ENCODE measurements around the gene ATAD5. TPM values are rescaled to one million over a fixed set of nuclear protein-coding genes. Genes with fewer than 3 reads are reported as not detected.
"Not testable (repeated sequence)": the region's sequence is repeated elsewhere in the genome, so short reads cannot be mapped to it uniquely, and the experiment has no call there.

The ATAD5 gene
- polyA plus RNA-seq, 3 donors: 5.5 to 9.6 (median 8.6) TPM

DNA sequence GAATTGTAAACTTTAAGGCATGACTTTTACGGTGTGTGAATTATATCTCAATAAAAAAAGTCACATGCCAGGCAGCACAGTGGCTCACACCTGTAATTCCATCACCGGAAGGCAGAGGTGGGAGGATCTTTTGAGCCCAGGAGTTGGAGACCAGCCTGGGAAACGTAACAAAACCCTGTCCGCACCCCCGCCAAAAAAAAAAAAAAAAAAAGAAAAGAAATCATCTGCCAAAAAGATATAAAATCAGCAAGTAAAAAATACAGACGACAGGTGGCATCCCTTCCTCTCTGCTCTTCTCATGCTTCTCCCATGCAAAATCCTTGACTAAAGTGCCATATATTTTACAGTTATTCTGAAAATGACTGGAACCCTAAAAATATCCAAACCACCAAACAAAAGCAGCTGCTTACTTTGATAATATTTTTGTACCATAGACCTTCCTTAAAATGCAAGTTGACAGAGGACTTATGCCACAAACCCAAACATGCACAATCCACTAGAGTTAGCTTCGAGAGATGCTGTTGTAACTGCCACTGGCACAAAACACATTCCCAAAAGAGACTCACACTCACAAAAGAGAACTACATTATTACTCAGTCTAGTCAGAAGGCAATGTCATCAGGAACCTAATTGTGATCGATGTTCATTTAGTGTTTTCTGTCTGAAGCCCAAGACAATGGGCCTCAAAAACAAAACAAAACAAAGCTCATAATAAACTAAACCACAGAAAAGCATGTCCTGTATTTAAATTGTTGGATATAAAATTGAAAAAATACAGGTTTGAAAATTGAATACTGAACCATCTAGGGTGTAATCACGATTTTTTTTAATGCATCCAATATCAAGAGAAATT lies 9.7 kb upstream of the ATAD5 start:
- no peak for DNase-seq

DNA sequence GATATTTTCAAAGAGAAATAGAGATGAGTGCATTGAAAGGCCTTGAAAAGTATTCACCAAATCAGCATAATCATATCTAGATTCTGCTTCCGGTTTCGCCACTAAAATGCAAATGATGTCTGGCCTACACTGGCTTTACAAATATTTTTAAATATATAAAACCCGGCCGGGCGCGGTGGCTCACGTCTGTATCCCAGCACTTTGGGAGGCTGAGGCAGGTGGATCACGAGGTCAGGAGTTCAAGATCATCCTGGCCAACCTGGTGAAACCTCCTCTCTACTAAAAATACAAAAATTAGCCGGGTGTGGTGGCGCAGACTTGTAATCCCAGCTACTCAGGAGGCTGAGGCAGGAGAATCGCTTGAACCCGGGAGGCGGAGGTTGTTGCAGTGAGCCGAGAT lies 8.8 kb upstream of the ATAD5 start:
- DNase-seq: not testable (repeated sequence)

DNA sequence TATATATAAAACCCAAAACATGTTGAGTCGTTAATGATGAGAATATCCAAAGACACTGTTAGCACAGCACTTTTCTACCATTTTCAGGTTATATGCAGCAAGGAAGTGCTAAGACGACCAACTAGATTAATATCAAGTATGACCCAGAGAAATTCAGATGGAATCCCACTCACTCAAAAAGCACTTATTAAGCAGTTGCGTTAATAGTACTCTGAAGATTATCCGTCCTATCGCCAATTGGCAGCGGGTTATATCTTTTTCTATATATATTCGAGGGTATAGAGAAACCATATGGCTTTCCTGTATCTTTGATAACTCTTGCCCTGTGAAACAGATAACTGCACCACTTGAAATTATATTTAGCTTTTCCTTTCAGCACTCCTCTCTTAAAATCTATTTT lies 8.3 kb upstream of the ATAD5 start:
- no peak for DNase-seq

DNA sequence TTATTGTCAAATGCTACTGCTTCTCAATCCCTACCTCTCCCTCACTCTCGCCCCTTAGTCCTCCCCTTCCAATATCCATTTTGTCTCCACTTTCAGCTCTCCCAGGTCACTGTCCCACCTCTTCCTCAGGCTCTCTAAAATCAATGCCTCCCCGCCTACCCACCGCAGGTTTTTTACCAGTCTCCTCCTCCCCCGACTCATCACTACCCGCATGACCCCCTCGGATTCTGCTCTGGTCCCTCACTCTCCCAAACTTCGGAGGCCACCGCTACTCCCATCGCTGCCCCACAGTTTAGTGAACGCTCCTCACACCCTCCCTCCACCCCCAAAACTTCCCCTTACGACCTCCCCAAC lies 7.8 kb upstream of the ATAD5 start:
- DNase-seq: no peak

DNA sequence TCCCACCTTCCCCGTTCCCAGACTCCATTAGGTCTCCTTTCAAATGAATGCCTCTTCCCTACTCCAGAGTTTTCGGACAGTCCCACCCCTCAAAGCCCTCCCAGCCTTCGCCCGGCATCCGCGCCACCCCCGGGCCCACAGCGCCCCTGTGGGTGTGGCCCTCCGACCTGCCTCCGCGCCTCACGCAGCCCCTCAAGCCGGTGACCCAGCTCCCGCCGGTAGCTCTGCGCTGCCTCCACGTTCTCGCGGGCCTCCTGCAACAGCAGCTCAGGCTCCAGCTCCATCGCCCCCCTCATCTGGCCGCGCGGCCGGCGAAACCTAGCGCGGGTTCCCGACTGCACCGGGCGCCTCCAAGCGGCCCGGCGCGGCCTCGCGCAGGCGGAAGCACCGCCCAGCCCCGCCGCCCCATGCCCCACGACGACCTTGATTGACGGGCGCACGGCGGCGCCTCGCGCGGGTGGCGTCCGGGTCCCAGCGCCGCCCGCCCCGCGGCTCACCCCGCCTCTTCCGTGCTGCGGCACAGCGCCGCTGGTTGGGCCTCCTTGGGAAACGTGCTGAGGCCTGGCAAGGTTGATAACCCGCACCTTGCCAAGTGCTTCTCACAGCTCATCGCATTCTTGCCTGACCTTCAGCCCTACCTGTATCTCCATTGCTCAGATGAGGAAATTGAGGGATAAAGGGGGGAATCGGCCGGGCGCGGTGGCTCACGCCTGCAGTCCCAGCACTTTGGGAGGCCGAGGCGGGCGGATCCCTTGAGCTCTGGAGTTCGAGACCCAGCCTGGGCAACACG lies 7.2 kb upstream of the ATAD5 start, which contains the start of gene CRLF3:
Gene CRLF3, minus strand, starts transcription at position 337 of the 790 bp plus-strand sequence. Its CDS starts 41 bp downstream, at position 296.
- peak; percentile 91 for DNase-seq

DNA sequence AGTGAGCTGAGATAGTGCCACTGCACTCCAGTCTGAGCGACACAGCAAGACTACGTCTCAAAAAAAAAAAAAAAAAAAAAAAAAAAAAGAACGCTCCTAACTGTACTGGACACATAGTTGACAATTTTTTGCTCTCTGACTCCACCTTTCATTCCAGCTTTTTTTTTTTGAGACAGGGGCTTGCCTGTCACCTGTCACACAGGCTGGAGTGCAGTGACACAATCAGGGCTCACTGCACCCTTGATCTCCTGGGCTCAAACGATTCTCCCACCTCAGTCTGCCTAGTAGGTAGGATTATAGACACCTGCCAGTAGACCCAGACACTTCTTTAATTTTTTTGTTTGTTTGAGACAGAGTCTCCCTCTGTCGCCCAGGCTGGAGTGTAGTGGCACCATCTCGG lies 4.7 kb upstream of the ATAD5 start:
- DNase-seq: no peak

DNA sequence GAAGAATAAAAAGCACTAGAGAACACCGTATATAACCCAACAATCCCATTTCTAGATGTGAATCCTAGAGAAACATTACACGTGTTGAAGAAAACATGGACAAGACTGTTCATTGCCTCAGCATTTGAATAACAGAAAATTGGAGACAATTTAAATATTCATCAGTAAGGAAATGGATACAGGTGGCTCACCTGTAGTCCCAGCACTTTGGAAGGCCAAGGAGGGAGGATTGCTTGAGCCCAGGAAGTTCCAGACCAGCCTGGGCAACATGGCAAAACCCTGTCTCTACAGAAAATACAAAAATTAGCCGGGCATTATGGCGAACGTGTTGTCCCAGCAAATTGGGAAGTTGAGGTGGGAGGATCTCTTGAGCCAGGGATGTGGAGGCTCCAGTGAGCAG lies 2.7 kb upstream of the ATAD5 start:
- no peak for DNase-seq

DNA sequence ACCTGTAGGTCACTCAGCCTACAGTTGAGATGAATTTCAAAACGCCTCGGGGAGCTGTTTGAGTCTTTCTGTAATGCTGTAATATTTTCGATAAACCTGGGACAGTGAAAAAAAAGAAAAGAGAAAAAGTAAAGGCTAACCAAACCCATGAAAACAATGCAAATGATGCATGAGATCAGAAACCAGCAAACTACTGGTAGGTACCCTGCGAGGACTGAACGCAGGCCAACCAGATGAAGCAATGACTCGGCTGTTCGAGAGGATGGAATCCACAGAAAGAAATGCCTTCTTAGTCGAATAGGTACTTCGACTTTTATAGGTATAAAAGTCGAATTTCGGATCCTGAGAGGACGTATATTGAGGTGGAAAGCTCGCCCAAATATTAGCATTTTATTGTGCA lies 509 bp upstream of the ATAD5 start:
- no peak for DNase-seq

DNA sequence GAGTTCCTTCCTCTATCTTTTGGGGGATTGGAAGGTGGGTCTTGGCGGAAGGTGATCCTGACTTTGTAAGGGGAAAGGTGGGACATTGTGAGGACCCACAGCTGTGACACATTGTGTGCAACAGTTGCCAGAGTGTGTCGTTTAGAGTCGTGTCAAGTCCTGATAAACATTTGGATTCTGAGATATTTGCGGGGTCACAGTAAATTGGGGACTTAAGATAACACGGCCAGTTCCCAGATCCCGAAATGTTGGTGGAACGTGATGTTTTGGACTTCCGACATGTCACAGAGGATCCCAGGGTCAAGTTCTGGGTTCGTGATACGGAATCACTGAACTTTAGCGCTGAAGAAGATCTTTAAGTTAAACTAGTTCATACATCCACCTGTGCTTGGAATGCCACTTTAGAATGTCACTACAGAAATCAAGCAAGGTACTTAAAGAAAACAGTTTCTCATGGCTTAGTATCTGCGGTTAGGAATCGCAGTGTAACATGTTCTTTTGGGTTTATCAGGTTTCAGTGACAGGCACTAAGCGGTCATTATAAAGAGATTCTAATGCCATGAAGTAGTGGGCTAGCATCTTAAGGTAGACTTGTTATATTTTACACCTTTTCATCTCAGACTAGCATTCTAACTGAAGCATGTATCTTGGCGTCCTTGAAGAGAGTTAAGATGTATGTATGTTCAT lies 815 bp downstream of the ATAD5 start:
- no peak for DNase-seq

DNA sequence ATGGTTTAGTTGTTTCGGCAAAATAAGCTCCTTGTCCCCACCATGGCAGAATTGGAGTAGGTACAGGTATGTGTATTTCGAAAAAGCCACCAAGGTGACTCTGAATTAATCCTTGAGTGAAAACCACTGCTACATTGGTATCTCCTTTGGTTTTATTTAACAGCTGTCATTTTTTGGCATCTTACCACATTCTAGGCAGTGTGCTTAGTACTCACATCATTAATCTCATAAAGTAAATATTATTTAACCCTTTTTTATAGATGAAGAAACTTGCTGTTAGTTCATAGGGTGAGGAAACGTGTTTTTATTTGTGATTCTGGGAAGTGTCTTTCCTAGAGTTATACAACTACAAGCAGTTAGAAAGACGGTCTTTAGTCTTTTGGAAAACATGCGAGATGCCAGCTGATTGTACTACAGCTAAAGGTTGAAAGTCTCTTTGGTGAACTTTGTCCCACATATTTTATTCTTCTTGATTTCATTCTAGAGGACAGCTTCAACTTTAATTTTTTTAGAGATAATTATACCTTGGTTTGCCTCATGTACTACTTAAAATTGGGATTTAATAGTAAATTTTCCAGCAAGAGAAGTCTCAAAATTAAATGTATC lies 6.5 kb downstream of the ATAD5 start:
- DNase-seq: no peak

DNA sequence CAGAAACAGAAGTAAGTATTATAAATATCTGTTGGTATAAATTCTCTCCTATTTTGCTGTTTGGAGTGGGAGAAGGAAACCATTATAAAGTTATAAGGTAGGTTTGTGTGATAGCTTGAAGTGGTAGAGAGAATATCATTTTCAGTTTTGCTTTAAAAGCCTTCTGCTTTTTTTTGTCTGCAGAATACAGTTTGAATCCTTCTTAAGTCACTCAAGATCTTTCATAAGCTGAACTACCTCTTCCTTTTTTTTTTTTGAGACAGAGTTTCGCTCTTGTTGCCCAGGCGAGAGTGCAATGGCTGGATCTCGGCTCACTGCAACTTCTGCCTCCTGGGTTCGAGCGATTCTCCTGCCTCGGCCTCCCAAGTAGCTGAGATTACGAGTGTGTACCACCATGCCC lies 9.0 kb downstream of the ATAD5 start:
- DNase-seq: no peak

DNA sequence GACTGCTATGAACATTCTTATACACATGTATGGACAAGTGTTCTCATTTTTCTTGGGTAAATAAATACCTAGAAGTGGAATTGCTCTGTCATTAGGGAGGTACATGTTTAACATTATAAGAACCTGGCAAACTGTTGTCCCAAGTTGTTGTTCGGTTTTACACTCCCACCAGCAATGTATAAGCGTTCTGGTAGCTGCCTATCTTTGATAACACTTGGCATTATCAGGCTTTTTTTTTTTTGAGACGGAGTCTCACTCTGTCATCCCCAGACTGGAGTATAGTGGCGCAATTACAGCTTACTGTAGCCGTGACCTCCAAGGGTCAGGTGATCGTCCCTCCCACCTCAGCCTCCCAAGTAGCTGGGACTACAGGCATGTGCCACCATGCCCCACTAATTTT lies 16.3 kb downstream of the ATAD5 start:
- no peak for DNase-seq

DNA sequence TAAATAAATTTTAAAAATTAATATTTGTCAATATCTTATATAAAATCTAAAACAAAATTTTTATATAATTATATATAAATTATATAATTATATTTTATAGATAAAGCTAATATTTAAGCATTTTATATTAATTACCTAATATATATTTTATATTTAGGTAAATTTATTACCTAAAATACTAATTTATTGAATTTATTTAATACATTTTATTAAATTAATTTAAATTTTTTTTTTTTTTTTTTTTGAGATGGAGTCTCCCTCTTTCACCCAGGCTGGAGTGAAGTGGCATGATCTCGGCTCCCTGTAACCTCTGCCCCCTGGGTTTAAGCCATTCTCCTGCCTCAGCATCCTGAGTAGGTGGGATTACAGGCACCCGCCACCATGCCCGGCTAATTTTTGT lies 22.4 kb downstream of the ATAD5 start:
- DNase-seq: no peak

DNA sequence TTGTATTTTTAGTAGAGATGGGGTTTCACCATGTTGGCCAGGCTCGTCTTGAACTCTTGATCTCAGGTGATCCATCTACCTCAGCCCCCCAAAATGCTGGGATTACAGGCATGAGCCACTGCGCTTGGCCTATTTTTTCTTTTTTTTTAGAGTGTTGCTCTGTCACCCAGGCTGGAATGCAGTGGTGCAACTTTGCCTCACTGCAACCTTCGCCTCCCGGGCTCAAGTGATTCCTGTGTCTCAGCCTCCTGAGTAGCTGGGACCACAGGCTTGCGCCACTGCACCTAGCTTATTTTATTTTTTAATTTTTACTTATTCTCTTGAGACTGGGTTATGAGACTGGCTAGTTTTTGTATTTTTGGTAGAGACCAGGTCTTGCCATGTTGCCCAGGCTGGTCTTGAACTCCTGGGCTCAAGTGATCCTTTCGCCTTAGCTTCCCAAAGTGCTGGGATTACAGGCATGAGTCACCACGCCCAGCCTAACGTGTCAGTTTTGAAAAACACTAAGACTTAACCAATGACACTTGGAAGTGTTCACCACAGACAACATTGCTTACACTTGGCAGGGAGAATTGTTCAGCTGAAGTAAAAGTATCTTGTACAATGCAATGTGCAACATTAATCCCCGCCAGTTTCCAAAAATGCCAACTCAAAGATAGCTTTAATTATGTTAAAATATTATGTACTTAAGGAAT lies 26.9 kb downstream of the ATAD5 start:
- DNase-seq: no peak

DNA sequence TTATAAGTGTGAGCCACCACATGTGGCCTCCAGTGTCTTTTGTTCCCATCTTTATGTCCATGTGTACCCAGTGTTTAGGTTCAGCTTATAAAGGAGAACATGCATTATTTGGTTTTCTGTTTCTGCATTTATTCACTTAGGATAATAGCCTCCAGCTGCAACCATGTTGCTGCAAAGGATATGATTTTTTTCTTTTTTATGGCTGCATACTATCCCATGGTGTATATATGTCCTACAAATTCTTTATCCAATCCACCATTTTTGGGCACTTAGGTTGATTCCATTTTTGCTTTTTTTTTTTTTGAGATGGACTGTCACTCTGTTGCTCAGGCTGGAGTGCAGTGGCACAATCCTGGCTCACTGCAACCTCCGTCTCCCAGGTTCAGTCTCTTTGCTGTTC lies 32.9 kb downstream of the ATAD5 start:
- no peak for DNase-seq

DNA sequence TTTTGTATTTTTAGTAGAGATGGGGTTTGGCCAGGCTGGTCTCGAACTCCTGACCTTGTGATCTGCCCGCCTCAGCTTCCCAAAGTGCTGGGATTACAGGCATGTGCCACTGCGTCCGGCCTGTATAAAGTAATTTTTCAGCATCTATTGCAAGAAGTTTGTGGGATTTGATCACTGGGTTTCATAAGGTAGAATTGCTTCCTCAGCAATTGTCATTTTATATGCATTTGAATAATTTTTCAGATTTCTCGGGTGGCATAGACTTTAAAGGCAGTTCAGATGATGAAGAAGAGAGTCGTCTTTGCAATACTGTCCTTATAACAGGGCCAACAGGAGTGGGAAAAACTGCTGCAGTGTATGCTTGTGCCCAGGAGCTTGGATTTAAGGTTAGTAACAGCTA lies 37.2 kb downstream of the ATAD5 start:
- DNase-seq: no peak

DNA sequence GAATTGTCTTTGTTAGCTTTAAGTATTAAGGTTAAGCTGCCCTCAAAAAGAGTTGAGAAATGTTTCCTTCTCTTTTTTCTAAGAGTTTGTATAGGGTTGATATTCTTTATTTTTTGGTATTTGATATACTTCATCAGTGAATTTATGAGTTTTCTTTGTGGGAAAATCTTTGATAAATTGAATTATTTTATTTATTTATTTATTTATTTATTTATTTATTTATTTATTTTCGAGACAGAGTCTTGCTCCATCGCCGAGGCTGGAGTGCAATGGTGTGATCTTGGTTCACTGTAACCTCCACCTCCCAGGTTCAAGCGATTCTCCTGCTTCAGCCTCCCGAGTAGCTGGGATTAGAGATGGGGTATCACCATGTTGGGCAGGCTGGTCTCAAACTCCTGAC lies 54.4 kb downstream of the ATAD5 start:
- no peak for DNase-seq

DNA sequence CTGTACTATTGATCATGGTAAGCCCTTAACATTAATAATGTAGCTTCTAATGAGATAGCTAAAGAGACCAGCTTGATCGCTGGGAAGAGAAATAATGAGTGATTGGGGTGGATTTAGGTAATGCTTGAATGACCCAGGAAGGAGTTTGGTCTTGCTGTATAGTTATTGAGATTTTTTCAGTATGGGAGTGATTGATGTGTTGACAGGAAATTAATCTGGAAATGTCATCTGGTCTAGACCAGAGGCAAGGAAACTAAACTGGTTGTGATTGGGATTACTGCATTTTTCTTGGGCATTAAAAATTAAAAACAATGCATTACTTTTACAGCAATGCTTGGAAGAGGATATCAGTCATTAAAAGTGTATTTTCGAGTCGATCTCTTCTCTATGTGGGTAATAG lies 62.5 kb downstream of the ATAD5 start:
- DNase-seq: no peak

DNA sequence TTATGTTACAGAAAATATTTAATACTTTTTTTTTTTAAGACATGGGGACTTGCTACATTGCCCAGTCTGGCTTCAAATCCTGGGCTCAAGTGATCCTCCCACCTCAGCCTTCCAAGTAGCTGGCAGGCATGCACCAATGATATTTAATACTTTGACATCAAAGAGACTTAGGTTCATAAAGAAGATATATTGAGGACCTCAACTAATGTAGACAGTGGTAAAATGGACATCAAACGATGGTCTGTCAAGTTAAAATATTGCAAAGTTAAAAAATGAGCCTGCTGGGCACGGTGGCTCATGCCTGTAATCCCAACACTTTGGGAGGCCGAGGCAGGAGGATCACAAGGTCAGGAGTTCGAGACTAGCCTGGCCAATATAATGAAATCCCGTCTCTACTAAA lies 65.5 kb downstream of the ATAD5 start:
- DNase-seq: no peak

DNA sequence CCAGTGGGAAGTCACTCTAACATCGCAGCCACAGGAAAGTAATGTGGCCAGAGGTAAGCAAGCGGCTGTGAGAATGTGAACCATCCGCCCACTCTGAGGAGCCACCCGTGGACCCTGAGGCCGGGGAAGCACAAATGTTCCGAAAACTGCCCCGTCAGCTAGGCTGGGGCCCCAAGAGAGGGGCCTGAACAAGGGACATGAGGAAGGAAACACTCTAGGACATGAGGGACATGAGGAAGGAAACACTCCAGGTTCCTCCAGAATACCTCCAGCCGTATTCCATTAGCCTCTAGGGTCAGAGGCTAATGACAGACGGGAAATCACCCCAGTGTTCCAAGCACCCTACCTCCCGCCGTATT lies 74.0 kb downstream of the ATAD5 start:
- no peak for DNase-seq

DNA sequence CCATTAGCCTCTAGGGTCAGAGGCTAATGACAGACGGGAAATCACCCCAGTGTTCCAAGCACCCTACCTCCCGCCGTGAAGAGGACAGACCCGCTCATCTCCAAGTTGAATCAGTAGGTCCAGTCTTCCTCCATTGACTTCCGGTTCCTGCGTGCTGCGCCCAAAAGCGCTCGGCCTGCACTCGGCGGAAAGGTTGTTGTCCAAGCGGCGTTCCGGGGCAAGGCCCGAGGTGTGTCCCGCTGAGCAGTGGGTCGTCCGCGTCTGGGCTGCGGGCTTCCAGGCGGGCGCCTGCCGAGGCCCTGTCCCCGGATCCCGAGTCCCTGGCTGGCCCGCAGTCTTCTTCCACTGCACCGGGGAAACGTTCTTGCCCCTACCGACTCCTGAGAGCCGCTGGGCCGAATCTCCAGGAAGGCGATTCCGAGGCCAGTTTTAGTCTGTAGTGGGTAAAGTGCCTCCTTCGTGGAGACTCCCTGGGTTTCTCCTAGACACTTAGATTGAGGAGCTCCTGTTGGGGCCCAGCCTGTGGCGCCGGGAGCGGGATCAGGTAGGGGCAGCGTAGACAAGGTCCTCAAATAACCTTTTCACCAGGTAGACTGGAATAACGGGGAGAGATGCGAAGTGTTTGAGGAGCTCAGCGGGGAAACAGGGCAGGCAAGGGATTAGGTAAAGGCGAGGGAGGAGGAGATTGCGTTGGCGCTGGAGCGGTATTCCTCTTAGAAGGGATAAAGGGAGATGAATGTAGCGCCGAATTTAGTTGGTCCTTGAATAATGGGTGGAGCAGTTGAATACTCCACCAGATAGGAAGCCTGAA lies 74.5 kb downstream of the ATAD5 start, which contains the start of gene TEFM:
Gene TEFM, minus strand, starts transcription at position 138 of the 811 bp plus-strand sequence. Its CDS starts 40 bp downstream, at position 98.
- DNase-seq: peak; percentile 90

All from renal pelvis (tissue), 4 donors.